DMS 273 treated with DMSO at 0.1 percent for 48 hours (cell line): Measurements from ENCODE around the gene EIF2S1.
"Not testable (repeated sequence)": the region's sequence is repeated elsewhere in the genome, so short reads cannot be mapped to it uniquely, and the experiment has no call there.

Experiments used
- DNase-seq: peaks from one replicate; lab custom pipeline; 2025; lab: John Stamatoyannopoulos, UW

Gene EIF2S1

GRCh38 chr14:67372833-67373232, 12.7 kb downstream of the EIF2S1 start:
- no peak for DNase-seq

- DNase-seq: no peak
These were observed 13.2 kb downstream of the EIF2S1 start for GRCh38 chr14:67373347-67373746.

GRCh38 chr14:67377916-67378315, 17.8 kb downstream of the EIF2S1 start:
- no peak for DNase-seq

GRCh38 chr14:67385120-67385519, 25.0 kb downstream of the EIF2S1 start:
- DNase-seq: no peak

- no peak for DNase-seq
These were observed 25.5 kb downstream of the EIF2S1 start for GRCh38 chr14:67385618-67386017.

- DNase-seq: no peak
These were observed 27.1 kb downstream of the EIF2S1 start for GRCh38 chr14:67387195-67387594.

- no peak for DNase-seq
These were observed 29.1 kb downstream of the EIF2S1 start for GRCh38 chr14:67389275-67389674.

- no peak for DNase-seq
These were observed 29.8 kb downstream of the EIF2S1 start for GRCh38 chr14:67389811-67390534.

- no peak for DNase-seq
These were observed 31.1 kb downstream of the EIF2S1 start for GRCh38 chr14:67391268-67391667.

- DNase-seq: no peak
These were observed 32.0 kb downstream of the EIF2S1 start for GRCh38 chr14:67392123-67392522.

- no peak for DNase-seq
These were observed 32.7 kb downstream of the EIF2S1 start for GRCh38 chr14:67392800-67393199.

- DNase-seq: no peak
These were observed 33.6 kb downstream of the EIF2S1 start for GRCh38 chr14:67393689-67394088.

GRCh38 chr14:67395086-67395875, 35.2 kb downstream of the EIF2S1 start:
- DNase-seq: no peak

- DNase-seq: no peak
These were observed 35.7 kb downstream of the EIF2S1 start for GRCh38 chr14:67395876-67396189.

- DNase-seq: no peak
These were observed 36.3 kb downstream of the EIF2S1 start for GRCh38 chr14:67396381-67396970.

- DNase-seq: no peak
These were observed 37.4 kb downstream of the EIF2S1 start for GRCh38 chr14:67397536-67397935.

GRCh38 chr14:67400434-67400833, 40.3 kb downstream of the EIF2S1 start:
- no peak for DNase-seq

- no peak for DNase-seq
These were observed 45.6 kb downstream of the EIF2S1 start for GRCh38 chr14:67405771-67406170.

- DNase-seq: not testable (repeated sequence)
These were observed 48.1 kb downstream of the EIF2S1 start for GRCh38 chr14:67408122-67408801.

GRCh38 chr14:67409461-67409860, 49.3 kb downstream of the EIF2S1 start:
- DNase-seq: no peak

GRCh38 chr14:67410313-67410712, 50.2 kb downstream of the EIF2S1 start:
- no peak for DNase-seq

- no peak for DNase-seq
These were observed 51.2 kb downstream of the EIF2S1 start for GRCh38 chr14:67411370-67411769.
